SH-SY5Y (cell line): ENCODE results near the gene ACSBG1.

Experiments used
- GATA2 ChIP-seq: IDR thresholded peaks from 2 replicates; pipeline ENCODE4 v1.6.1; 2011; ENCODE audit warnings: mild to moderate bottlenecking, low read depth, low read length
- GATA3 ChIP-seq: IDR thresholded peaks from 2 replicates; pipeline ENCODE4 v1.6.1; 2011; ENCODE audit warnings: low read depth, mild to moderate bottlenecking, low read length, moderate library complexity

GRCh38 chr15:78210349-78210717, 24.0 kb downstream of the ACSBG1 start:
- TF ChIP-seq GATA2 (no peak), GATA3 (no peak)
